ENCODE results near the gene PIP4P1. TPM values are rescaled to one million over a fixed set of nuclear protein-coding genes. Genes with fewer than 3 reads are reported as not detected.
A peak's percentile ranks its signal among the peaks of the same experiment; 100 is the strongest.

The PIP4P1 gene
- total RNA-seq, 1 donor from 2014 or later: 36.8 TPM

- Mint-ChIP-seq H3K9me3 (ENCODE audit: unreplicated experiment) (no peaks in the 10 kb centered on the region), H3K27me3 (ENCODE audit: unreplicated experiment) (peaks cover 6% of the 10 kb centered on the region), H3K27ac (ENCODE audit: unreplicated experiment) (peak overlapping the region; percentile 89), H3K36me3 (ENCODE audit: low read depth, unreplicated experiment) (peaks cover 69% of the 10 kb centered on the region), H3K4me3 (ENCODE audit: unreplicated experiment) (peak overlapping the region; percentile 86), H3K4me1 (ENCODE audit: unreplicated experiment) (peaks cover 48% of the 10 kb centered on the region)
- TF ChIP-seq CTCF (IDR thresholded peaks at IDR 0.05; ENCODE audit: unreplicated experiment): no peak
- DNase-seq (ENCODE audit: low spot score): no peak
Observed at GRCh38 chr14:20476776-20477175, 15.5 kb upstream of the PIP4P1 start.

- H3K27me3 Mint-ChIP-seq (ENCODE audit: unreplicated experiment): peaks cover 19% of the 10 kb centered on the region
- no peak for DNase-seq (ENCODE audit: low spot score)
- peaks cover 72% of the 10 kb centered on the region for H3K36me3 Mint-ChIP-seq (ENCODE audit: low read depth, unreplicated experiment)
- peaks cover 68% of the 10 kb centered on the region for H3K4me1 Mint-ChIP-seq (ENCODE audit: unreplicated experiment)
- H3K4me3 Mint-ChIP-seq (ENCODE audit: unreplicated experiment): peak overlapping the region; percentile 99
- TF ChIP-seq CTCF (IDR thresholded peaks at IDR 0.05; ENCODE audit: unreplicated experiment): no peak
- H3K9me3 Mint-ChIP-seq (ENCODE audit: unreplicated experiment): no peaks in the 10 kb centered on the region
- peak overlapping the region; percentile 78 for H3K27ac Mint-ChIP-seq (ENCODE audit: unreplicated experiment)
Observed at GRCh38 chr14:20472536-20473169, 11.4 kb upstream of the PIP4P1 start.

- Mint-ChIP-seq H3K4me3 (ENCODE audit: unreplicated experiment) (peak overlapping the region; percentile 99), H3K9me3 (ENCODE audit: unreplicated experiment) (no peaks in the 10 kb centered on the region), H3K27me3 (ENCODE audit: unreplicated experiment) (peaks cover 19% of the 10 kb centered on the region), H3K27ac (ENCODE audit: unreplicated experiment) (peak overlapping the region; percentile 90), H3K36me3 (ENCODE audit: low read depth, unreplicated experiment) (peaks cover 51% of the 10 kb centered on the region), H3K4me1 (ENCODE audit: unreplicated experiment) (peaks cover 55% of the 10 kb centered on the region)
- no peak for DNase-seq (ENCODE audit: low spot score)
- no peak for TF ChIP-seq CTCF (IDR thresholded peaks at IDR 0.05; ENCODE audit: unreplicated experiment)
Observed at GRCh38 chr14:20470603-20470901, 9.3 kb upstream of the PIP4P1 start.

GRCh38 chr14:20469890-20470602, 8.8 kb upstream of the PIP4P1 start:
- Mint-ChIP-seq H3K36me3 (ENCODE audit: low read depth, unreplicated experiment) (peaks cover 46% of the 10 kb centered on the region), H3K4me1 (ENCODE audit: unreplicated experiment) (peaks cover 52% of the 10 kb centered on the region), H3K27me3 (ENCODE audit: unreplicated experiment) (peaks cover 19% of the 10 kb centered on the region), H3K27ac (ENCODE audit: unreplicated experiment) (peak overlapping the region; percentile 90), H3K9me3 (ENCODE audit: unreplicated experiment) (no peaks in the 10 kb centered on the region), H3K4me3 (ENCODE audit: unreplicated experiment) (peak overlapping the region; percentile 99)
- peak; percentile 19 for DNase-seq (ENCODE audit: low spot score)
- no peak for TF ChIP-seq CTCF (IDR thresholded peaks at IDR 0.05; ENCODE audit: unreplicated experiment)

GRCh38 chr14:20469242-20469889, 8.1 kb upstream of the PIP4P1 start, which contains the start of gene PNP:
TSS of gene PNP (plus strand) at chr14:20469406. CDS start at chr14:20469525, 119 bp downstream.
- DNase-seq (ENCODE audit: low spot score): peak; percentile 87
- H3K4me3 Mint-ChIP-seq (ENCODE audit: unreplicated experiment): peak within 1 kb of the TSS; percentile 99
- peak within 1 kb of the TSS; percentile 90 for H3K27ac Mint-ChIP-seq (ENCODE audit: unreplicated experiment)
- no peak for TF ChIP-seq CTCF (IDR thresholded peaks at IDR 0.05; ENCODE audit: unreplicated experiment)
- H3K36me3 Mint-ChIP-seq (ENCODE audit: low read depth, unreplicated experiment): peaks cover 39% of the 10 kb centered on the region
- peaks cover 45% of the 10 kb centered on the region for H3K4me1 Mint-ChIP-seq (ENCODE audit: unreplicated experiment)
- no peaks in the 10 kb centered on the region for H3K9me3 Mint-ChIP-seq (ENCODE audit: unreplicated experiment)
- peaks cover 15% of the 10 kb centered on the region for H3K27me3 Mint-ChIP-seq (ENCODE audit: unreplicated experiment)

Measured in endothelial cell (in vitro differentiated cells).